Measurements from ENCODE around the gene GINS1. TPM values are rescaled to one million over a fixed set of nuclear protein-coding genes. Genes with fewer than 3 reads are reported as not detected.
"Not testable (repeated sequence)": the region's sequence is repeated elsewhere in the genome, so short reads cannot be mapped to it uniquely, and the experiment has no call there.

Gene GINS1
- total RNA-seq, 4 donors from 2014 or later, result 0.44 to 1.5 (median 0.89) TPM; not detected in 1

- intact Hi-C loops (cut with DNase I), result no loop called here
Measured at GRCh38 chr20:25467441-25467840, 60.0 kb downstream of the GINS1 start.

GRCh38 chr20:25468126-25469075, 60.9 kb downstream of the GINS1 start:
- TF ChIP-seq POLR2A (IDR thresholded peaks at IDR 0.05) (no peak), CTCF (IDR thresholded peaks at IDR 0.05) (no peak)
- Histone ChIP-seq H3K4me1 (no peaks in the 10 kb centered on the region), H3K9me3 (no peaks in the 10 kb centered on the region), H3K36me3 (peaks cover 4 to 16% of the 10 kb centered on the region in 2 donors), H3K27ac (no peak overlapping the region), H3K27me3 (no peaks in the 10 kb centered on the region), H3K4me3 (replicated peaks in 1 of 3) (no peak overlapping the region)
- intact Hi-C loops (cut with DNase I), result no loop called here
- no peak for DNase-seq
- 96 to 98% methylated on average over 17 to 18 of the region's 18 CpGs for WGBS, 2 donors

More at GRCh38 chr20:25467441-25467840, 60.0 kb downstream of the GINS1 start:
- 92 to 93% methylated on average over 8 of the region's 8 CpGs for WGBS, 2 donors
- Histone ChIP-seq H3K27me3 (no peaks in the 10 kb centered on the region), H3K9me3 (no peaks in the 10 kb centered on the region), H3K27ac (no peak overlapping the region), H3K36me3 (peaks cover 4 to 18% of the 10 kb centered on the region in 2 donors), H3K4me3 (replicated peaks in 1 of 3) (no peak overlapping the region), H3K4me1 (no peaks in the 10 kb centered on the region)
- no peak for DNase-seq
- TF ChIP-seq CTCF (IDR thresholded peaks at IDR 0.05), result no peak
- no peak for TF ChIP-seq POLR2A (IDR thresholded peaks at IDR 0.05)

GRCh38 chr20:25469558-25469957, 62.1 kb downstream of the GINS1 start:
- Histone ChIP-seq H3K9me3 (no peaks in the 10 kb centered on the region), H3K4me1 (no peaks in the 10 kb centered on the region), H3K27me3 (no peaks in the 10 kb centered on the region), H3K4me3 (replicated peaks in 1 of 3) (no peak overlapping the region), H3K27ac (no peak overlapping the region), H3K36me3 (peaks cover 2 to 11% of the 10 kb centered on the region in 2 donors)
- 91 to 94% methylated on average over 10 to 13 of the region's 13 CpGs for WGBS, 2 donors
- intact Hi-C loops (cut with DNase I), result no loop called here
- no peak for DNase-seq
- TF ChIP-seq POLR2A (IDR thresholded peaks at IDR 0.05), result no peak
- TF ChIP-seq CTCF (IDR thresholded peaks at IDR 0.05), result no peak

DNA sequence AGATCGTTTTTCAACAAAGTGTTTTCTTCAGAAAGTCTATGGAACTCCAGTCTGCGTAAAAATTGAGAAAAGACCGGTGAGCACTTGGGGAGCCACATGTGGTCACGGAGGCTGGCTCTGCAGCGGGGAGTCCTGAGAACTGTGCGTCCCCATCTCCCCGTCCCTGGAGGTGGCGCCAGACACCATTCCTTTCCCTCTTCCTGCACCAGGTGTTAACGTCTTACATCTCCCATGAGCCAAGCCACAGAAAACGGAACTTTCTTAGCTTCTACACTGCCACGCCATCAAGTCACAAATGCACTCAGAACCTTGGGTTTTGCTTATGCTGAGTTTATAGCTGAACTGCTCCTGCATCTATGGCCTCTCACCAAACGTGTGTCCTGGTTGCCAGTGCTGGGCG, 62.6 kb downstream of the GINS1 start:
- Histone ChIP-seq H3K4me1 (no peaks in the 10 kb centered on the region), H3K4me3 (replicated peaks in 1 of 3) (no peak overlapping the region), H3K36me3 (peaks cover 0 to 11% of the 10 kb centered on the region in 2 donors), H3K9me3 (no peaks in the 10 kb centered on the region), H3K27ac (no peak overlapping the region), H3K27me3 (no peaks in the 10 kb centered on the region)
- TF ChIP-seq POLR2A (IDR thresholded peaks at IDR 0.05), result no peak
- peak in 1 of 6 experiments; percentile 25 for TF ChIP-seq CTCF (IDR thresholded peaks at IDR 0.05)
- 85 to 89% methylated on average over 13 of the region's 13 CpGs for WGBS, 2 donors
- intact Hi-C loops (cut with DNase I), result no loop called here
- no peak for DNase-seq

DNA sequence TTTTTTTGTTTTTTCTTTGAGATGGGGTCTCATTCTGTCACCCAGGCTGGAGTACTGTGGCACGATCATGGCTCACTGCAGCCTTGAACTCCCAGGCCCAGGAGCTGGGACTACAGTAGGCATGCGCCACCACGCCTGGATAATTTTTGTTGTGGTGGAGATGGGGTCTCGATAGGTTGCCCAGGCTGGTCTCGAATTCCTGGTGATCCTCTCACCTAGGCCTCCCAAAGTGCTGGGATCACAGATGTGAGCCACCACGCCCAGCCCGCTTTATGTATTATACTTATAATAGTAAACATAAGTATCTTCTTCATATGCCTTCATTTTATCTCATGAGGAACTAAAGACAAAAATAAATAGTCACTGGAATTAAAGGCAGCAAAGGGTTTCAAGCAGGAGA, 63.5 kb downstream of the GINS1 start:
- no peaks in the 10 kb centered on the region for H3K4me1 ChIP-seq
- H3K27me3 ChIP-seq, result no peaks in the 10 kb centered on the region
- H3K9me3 ChIP-seq, result no peaks in the 10 kb centered on the region
- WGBS, 2 donors, result 97 to 100% methylated on average over 7 of the region's 7 CpGs
- H3K27ac ChIP-seq, result no peak overlapping the region
- TF ChIP-seq CTCF (IDR thresholded peaks at IDR 0.05), result no peak
- TF ChIP-seq POLR2A (IDR thresholded peaks at IDR 0.05), result no peak
- no peak overlapping the region for H3K4me3 ChIP-seq (replicated peaks in 1 of 3)
- intact Hi-C loops (cut with DNase I), result no loop called here
- peaks cover under 1 to 11% of the 10 kb centered on the region in 2 donors for H3K36me3 ChIP-seq
- no peak for DNase-seq

- H3K4me1 ChIP-seq; H3K4me3 ChIP-seq (replicated peaks in 1 of 3); H3K27me3 ChIP-seq; H3K27ac ChIP-seq; H3K36me3 ChIP-seq; intact Hi-C loops (cut with DNase I); DNase-seq; H3K9me3 ChIP-seq: not testable (repeated sequence)
- 95 to 97% methylated on average over 2 of the region's 2 CpGs for WGBS, 2 donors
Measured at GRCh38 chr20:25473297-25473696, 65.8 kb downstream of the GINS1 start.
